Measurements from ENCODE around the gene TOMM6.

The TOMM6 gene

DNA sequence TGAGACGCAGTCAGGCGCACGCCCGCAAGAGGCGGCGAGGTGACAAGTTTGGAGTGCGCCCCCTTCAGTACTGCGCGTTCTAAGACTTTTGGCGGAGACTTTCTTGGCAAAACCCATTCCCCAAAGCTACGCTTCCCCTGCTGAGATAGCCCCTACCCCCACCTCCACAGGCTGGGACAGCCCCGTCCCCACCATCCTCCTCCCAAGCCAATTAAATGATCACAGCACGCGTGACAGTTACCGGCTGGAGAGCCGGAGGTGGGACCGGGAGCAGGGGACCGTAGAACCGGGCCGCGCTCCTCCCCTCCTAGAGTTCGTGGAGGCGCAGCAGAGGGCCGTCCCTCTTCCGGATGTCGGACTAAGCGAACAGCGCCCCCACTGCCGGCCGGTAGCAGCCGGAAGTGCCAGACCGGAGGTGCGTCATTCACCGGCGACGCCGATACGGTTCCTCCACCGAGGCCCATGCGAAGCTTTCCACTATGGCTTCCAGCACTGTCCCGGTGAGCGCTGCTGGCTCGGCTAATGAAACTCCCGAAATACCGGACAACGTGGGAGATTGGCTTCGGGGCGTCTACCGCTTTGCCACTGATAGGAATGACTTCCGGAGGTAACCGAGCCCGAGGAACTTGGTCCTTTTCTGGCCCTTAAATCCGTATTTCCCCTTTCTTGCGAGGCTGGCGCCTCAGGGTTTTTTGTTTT, at the start of gene TOMM6:
Gene TOMM6, plus strand, starts transcription at position 476 of the 699 bp plus-strand sequence. Its CDS starts 4 bp downstream, at position 480.
- DNase-seq, result peak; percentile 95

DNA sequence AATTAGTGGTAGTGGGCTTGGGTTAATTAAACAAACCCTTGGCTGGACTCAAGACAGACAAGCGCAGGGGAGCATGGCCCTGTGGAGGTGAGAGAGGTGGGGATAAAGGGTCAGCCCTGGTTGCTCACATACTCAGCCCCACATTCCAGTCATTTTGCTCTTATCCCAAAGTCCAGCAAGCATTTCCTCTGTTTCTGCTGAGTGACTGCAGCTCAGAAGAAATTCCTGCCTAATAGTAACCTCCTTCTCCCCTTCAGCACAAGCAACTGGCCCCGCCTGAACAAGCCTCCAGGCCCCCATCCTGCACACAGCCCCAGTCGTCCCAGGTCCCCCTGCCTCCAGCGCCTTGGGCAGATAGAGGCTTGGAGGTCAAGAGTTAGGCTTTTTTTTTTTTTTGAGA, 48.5 kb upstream of the TOMM6 start:
- no peak for DNase-seq

DNA sequence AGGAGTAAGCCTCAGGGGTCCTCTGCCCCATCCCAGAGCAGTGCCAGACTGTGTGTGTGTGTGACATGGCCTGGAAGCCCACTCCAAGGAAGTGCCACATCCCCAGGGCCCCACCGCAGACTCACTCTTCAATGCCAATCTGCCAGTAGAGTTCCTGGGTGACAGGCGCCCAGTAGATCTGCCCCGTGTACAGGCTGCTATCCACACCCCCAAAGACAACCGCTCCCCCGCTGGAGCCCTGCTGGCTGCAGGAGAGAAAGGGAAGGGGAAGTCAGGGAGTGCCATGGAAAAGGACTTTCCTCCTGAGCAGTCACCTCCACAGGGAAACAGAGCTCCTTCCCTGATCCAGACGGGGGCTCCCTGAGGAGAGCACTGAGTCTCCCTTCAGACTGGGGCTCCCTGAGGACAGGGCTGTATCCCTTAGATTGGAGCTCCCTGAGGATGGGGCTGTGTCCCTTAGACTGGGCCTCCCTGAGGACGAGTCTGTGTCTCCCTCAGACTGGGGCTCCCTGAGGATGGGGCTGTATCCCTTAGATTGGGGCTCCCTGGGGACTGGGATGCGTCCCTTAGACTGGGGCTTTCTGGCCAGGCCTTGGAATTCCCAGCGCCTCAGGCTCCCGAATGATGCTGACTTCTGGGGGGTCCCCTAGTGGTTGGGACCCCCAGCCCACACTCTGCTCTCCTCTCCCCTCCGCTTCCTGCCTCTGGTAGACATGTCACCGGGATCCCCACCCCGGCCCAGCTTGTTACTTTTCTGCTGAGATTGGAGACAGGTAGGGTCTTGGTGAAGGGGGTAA, 46.9 kb upstream of the TOMM6 start:
- DNase-seq, result no peak

DNA sequence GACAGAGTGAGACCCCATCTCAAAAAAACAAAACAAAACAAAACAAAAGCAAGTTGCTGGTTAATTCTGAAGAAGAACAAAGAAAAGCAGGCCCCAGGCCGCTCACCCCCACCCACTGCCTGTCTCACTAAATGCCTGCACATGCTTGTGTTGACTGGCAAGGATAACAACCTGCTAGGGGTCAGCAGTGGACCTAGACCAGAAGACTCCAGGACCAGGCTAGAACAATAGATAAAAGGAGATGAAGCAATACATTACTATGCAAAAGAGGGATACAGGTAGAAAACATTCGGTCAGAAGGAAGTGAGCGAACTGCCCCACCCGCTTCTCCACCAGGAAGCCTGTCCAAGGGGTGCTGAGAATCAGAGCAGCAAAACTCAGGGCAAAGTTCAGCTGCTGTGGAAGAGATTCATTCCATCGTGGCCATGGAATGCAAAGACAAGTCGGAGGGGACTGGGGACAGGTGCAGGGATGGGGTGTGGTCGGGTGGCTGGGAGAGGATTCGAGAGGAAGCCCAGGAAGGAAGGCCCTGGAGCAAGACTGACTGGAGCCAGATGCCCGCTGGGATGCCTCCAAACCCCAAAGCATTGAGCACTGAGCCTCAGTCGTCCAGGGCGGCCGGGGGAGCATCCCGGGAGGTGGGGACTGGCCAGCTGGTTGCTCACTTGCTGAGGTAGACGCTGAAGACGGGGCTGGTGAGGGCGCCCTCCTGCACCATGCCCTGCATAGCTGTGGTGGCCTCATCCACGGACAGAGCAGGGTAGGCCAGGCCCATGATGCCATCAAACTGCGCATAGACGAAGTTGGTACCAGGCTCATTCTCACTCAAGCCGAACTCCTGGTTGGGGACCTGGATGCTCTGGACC, 45.6 kb upstream of the TOMM6 start:
- no peak for DNase-seq

DNA sequence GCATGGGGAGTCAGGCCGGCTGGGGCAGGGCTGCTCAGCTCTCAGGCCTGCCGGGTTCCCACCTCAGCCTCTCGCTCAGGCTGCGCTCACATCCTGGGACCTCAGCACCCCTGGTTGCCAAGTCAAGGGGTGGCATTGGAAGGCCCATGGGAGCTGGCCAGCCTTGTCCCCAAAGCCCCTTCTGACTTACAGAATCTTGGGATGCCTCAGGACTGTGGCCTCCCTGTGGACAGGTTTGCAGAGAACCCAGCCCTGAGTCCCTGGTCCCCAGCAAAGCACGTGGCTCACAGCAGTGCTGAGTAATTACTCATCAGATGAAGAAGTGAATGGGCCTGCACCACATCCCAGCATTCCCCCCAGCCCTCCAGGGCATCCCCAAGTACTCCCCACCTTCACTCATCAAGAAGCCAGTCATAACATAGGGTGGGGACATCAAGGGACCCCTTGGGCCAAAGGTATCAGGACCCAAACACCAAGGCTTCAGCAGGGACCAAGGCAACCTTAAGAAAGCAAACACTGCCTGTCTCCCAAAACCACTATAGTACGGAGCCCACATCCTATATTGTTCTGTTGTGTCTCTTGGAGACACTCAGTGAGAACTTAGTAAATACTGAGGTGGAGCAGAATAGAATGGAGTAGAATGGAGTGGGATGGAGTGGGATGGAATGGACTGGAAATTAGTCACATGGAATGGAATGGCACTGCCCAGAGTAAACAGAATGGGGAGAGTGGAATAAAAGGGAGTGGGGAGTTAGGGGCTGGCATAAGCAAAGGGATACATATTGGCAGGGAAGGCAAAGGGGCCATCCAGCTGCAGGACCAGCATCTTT, 43.9 kb upstream of the TOMM6 start:
- DNase-seq, result no peak

DNA sequence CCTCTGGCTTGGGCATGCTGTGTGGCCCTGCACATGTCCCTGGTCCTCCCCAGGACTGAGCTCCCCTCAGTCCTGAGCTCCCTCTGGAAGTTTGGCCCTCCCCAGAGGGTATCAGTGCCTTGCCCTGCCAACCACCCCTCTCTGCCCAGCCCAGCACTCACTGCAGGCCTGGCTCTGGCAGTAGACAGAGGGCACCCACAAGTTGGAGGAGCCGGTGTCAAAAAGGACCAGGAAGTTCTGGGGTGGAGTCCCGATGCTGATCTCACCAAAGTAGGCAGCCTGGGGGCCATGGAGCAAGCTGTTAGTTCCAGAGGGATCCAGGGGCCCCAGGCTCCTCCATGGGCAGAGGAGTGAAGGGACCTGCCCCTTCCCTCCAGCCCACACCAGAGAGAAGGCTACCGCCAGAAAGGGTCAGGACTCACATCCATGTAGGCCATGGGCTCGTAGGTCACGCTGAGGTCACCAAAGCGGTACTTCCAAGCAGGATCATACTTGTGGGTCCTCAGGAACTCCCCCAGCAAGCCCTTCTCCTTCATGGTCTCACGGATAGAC, 43.2 kb upstream of the TOMM6 start:
- no peak for DNase-seq

DNA sequence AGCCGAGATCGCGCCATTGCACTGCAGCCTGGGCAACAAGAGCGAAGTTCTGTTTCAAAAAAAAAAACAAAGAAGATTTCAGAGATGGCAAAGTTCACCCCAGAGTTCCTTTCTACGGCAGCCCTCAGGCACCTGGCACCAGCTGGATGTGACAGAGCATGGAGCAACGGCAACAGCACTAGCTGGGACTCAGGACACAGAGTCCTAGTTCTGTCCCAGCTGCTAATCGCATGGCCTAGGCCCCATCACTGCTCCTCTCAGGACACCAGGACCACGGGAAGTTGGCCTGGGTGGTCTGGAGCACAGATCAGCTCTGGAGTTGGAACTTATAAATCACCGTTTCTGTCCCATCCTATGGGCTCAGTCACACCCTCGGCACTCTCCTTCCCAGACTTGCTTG, 41.4 kb upstream of the TOMM6 start:
- DNase-seq, result no peak

DNA sequence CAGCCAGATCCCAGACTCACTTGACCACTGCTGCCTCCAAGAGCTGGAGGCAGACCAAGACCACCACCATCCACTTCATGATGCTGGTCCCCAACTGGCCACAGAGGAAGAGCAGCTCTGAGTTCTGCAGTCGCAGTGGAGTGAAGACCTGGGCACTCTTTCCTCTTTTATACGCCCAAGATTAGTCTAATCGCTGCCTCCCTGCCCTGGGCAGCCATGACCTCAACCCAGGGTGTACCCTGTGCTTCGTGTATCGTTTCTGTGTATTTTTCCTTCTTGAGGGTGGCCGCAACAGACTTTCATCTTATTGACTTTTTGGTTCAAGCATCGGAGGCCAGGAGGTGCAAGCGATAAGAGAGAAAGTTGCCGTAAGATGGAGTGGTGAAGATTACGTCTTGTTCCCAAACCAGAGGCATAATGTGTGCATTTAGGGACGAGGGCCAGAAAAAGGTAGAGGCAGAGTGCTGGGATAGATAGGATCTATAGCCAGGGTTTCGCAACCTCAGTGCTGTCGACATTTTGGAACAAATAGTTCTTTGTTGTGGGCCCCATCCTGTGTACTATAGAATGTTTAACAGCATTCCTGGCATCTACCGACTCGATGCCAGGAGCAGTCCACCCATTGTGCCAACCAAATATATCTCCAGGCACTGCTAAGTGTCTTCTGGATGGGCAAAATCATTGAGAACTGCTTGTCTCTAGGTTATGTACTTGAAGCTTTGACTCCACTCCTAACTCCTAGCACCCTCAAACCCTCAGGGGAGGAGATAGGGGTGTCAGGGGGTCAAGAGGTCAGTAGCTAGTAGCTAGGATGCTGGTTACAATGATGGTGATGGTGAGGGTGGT, 40.0 kb upstream of the TOMM6 start, which contains the start of gene PGC:
Gene PGC, minus strand, starts transcription at position 142 of the 846 bp plus-strand sequence. Its CDS starts 63 bp downstream, at position 79.
- no peak for DNase-seq

DNA sequence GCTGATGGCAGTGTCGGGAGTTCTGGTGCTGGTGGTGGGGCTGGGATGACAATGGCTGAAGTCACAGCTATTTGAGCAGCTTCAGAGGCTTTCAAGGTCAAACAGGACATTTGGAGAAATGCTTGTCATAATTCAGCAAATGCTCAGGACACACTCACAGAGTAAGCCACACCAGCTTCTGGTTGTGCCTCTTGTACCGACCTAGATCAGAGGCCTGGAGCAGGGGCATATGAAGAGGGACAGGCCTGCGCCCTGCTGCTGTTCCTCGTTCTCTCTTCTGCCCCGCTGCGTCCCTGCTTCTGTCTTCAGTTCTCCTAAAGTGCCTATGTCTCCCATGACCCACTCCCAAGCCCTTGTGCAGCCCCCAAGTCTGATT, 39.4 kb upstream of the TOMM6 start:
- DNase-seq, result no peak

DNA sequence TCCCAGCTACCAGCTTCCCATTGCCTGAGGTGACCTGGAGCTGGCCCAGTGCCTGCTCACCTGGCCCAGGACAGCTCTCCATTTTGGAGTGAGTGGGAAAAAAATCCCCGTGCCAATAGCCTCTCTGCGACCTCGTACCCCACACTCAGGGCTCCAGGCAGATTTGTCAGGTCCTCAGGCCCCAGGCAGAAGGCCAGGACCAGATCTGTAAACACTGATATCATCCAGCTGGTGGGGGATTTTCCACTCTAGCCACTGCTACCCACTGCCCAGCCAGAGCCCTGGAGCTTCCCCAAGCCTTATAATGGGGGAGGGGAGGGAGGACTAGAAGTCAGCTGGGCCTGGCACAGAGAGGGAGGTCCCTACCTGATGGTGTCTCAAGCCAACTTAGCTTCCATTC, 39.0 kb upstream of the TOMM6 start:
- DNase-seq, result no peak

DNA sequence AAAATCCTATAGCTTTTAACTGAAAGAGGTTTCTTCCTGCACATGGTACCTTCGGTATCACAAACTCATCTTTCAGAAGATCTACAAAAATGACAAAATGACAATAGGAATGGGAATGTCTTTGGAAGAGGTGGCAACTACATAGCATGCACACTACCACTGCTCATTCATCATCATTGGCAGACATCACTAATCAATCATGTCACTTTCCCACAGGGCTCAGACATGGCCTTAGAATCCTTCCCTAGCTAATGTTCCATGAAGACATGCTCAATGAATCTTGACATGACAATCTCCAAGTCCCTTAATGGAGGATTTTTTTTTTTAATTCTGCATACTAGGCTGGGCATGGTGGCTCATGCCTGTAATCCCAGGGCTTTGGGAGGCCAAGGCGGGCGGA, 37.1 kb upstream of the TOMM6 start:
- no peak for DNase-seq

DNA sequence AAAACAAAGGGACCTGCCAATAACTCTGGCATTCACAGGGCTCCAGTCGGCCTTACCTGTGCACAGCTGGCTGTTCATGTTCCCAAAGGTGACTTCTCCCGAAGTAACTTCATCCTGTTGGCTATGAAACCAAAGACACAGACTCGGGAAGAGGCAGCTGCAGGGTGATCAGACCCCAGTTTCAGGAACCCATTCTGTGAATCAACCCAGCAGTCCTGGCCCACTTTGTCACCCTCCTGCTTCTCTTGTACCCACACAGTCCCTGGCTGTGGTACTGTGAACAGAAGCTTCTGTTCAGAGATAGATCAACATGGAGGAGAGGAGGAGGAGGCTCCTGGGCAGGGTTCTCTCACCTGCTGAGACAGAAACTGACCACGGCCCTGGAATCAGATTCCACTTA, 31.6 kb upstream of the TOMM6 start:
- DNase-seq, result no peak

DNA sequence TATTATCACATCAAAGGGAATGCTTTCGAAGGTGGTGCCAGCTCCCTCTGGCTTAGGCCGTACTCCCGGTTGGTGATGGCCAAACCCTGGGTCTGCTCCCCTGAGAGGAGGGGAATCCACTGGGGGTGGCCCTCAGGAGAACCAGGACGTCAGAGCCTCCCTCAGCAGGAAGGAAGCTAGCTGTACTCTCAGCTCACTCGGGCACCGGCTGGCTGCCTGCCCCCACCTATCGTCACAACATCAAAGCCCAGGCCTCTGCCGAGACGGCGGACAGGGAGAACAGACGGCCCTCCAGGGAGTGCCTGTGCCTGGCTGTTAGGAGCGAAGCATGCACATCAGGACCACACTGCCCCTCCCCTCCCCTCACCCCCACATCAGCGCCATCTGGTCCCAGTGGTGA, 31.1 kb upstream of the TOMM6 start:
- DNase-seq, result no peak

DNA sequence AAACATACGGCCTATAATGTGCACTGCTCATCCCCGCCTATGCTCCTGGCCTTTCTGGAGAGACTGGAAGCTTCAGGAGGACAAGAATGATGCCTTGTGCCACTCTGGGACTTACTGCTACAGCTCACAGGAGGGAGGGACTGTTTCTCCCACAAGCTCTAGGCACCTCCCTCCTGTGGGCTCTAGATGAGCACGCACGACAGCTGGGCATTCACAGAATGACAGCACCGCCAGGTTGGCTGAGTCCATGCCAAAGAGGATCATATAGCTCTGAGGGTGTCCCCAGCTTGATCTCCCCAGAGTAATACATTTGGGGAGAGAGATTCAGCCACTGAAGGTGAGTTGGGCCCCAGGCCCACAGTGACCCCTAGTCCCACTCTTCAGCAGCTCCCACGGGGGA, 30.2 kb upstream of the TOMM6 start:
- DNase-seq, result no peak

DNA sequence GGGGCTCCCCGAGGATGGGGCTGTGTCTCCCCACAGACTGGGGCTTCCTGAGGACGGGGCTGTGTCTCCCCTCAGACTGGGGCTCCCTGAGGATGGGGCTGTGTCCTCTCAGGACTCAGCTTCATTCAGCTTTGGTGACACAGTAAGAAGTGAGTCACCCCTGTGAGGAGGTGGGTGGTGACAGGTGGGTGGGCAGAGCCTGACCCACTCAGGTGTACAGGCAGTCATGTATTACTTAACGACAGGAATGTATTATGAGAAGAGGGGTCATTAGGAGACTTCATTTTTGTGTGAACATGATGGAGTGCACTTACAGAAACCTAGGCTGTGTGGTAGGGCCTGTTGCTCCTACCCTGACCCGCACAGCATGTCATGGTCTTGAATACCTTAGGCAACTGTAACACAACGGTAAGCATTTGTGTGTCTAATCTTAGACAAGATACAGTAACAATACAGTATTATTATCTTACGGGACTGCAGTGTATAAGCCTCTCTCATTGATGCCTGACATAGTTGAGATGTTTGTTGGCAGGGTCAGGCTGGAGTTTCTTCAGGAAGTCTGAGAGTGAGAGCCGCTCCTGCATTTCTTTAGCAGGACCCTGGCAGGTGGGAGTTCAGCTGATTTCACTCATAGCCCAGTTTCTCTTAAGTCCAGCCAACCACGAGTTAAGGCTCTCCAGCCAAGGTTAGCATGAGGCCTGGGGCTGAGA, 29.4 kb upstream of the TOMM6 start:
- no peak for DNase-seq

DNA sequence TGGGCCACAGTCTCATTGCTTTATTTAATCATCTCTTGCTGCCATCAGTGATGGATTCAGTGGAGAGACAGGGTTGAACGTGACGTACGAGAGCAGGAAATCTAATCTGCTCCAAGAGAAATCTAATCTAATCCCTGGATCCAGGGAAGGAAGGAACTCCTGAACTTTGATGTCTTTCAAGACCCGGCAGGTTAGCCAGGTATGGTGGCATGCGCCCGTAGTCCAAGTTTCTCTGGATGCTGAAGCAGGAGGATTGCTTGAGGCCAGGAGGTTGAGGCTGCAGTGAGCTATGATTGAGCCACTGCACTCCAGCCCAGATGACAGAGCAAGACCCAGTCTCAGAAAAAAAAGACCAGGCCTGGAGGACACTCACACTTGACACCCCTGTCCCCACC, 28.9 kb upstream of the TOMM6 start:
- DNase-seq, result no peak

DNA sequence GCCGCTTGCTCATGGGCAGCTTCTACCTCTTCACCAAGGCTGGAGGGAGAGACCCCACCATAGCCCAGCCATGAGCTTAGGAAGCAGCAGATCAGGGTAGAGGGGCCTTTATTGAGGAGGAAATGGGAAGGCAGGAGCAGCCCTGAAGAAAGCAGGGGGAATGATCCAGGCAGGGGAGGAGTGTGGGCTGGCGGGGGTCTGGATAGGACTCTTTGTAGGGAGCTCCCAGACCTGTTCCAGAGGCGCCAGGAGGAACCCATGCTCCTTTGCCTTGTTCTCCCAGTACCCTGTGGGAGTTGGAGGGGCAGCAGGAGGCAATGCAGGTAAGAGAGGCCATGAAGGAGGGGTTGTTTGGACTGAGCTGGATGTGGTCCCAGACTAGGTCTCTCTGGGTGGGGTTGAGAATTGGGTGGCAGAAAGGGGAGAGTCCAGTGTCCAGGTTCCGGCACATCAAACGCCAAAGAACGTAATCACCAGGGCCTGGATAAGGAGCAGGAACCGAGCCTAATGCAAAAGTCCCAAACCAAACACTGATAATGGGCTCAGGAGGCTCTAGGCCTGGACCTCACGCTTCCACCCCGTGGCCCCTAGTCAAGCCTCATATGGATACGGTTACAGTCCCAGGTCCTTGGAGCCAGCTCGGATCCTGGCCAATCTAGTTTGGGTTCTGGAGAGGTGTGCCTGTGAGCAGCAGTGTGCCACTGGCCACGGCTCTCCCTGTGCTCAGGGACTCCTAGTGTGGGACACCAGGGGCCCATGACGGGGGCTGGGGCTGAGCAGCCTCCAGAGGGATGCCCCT, 28.2 kb upstream of the TOMM6 start:
- no peak for DNase-seq

DNA sequence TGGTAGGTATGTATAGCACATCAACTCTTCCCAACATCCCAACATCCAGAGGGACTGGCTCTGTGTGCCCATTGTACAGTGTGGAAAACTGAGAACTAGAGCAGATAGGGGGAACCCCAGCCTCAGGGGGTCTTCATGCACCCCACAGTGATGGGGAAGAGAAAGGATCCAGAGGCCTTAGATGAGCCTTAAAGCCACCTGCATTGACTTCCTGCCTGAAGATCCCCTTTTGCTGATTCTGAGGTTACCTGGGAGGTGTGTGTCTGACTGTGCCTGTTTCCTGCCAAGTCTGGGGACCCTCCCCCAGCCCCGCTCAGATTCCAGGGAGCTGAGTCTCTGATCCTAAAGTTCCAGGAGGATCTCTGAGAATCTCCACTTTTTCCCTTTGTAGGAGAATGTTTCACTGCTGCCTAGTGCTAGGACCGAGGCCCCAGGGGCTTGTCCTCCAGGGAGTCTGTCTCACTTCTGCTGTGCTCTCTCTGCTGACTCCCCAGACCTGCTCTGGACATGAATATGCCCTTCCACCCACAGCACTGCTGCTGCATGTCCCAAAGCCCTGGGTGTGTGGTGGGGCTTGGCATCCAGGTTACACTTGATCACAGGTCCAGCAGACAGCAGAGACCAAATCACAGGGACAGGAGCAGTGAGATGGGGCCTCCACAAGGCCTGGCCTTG, 27.5 kb upstream of the TOMM6 start:
- no peak for DNase-seq

DNA sequence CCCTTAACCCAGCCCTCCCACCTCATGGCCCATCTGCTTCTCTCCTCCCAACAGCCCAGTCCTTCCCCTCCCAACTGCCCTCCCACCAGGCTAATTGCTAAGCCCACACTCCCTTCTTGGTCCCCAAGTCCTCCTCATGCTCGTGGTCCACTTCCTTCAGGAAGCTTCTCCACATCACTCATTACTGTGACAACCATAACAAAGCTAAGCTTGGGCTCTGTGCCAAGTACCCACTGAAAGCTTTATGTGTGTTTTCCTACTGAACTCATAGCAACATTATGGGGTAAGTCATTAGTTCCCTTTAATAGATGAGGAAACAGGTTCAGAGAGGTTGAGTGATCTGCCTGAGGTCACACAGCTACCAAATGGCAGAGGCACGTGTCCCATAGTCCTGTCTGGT, 24.0 kb upstream of the TOMM6 start:
- no peak for DNase-seq

Data from midbrain (tissue), 1 donor.